ENCODE data around the gene GBE1.

Gene GBE1

GRCh38 chr3:81462921-81463320 lies 298.5 kb downstream of the GBE1 start:
- ATAC-seq = no peak

GRCh38 chr3:81459733-81460132 lies 301.7 kb downstream of the GBE1 start:
- ATAC-seq = no peak

GRCh38 chr3:81452418-81452817 lies 309.0 kb downstream of the GBE1 start:
- no peak for ATAC-seq

- ATAC-seq = no peak
Observed at GRCh38 chr3:81451611-81452010, 309.8 kb downstream of the GBE1 start.

- no peak for ATAC-seq
Observed at GRCh38 chr3:81451140-81451539, 310.3 kb downstream of the GBE1 start.

GRCh38 chr3:81446806-81447205 lies 314.6 kb downstream of the GBE1 start:
- ATAC-seq = no peak

GRCh38 chr3:81445712-81446111 lies 315.7 kb downstream of the GBE1 start:
- no peak for ATAC-seq

- ATAC-seq = no peak
Observed at GRCh38 chr3:81444817-81445460, 316.5 kb downstream of the GBE1 start.

GRCh38 chr3:81443958-81444357 lies 317.5 kb downstream of the GBE1 start:
- ATAC-seq = no peak

- no peak for ATAC-seq
Observed at GRCh38 chr3:81443457-81443782, 318.0 kb downstream of the GBE1 start.

- no peak for ATAC-seq
Observed at GRCh38 chr3:81442758-81443456, 318.5 kb downstream of the GBE1 start.

- no peak for ATAC-seq
Observed at GRCh38 chr3:81440661-81441060, 320.8 kb downstream of the GBE1 start.
